Pancreas (tissue), 10 donors: Measurements from ENCODE around the gene NOS3. TPM values are rescaled to one million over a fixed set of nuclear protein-coding genes. Genes with fewer than 3 reads are reported as not detected.

Experiments
- ATAC-seq, 4 donors: fragments of 200-7000 bp; cut with Tn5 transposase; one replicate each; pipeline versions ENCODE4 v1.8.0 to v1.9.1; 2020; ENCODE audit warnings: mild to moderate bottlenecking in 4 of 4, moderate library complexity in 4 of 4
- DNase-seq, 6 donors: peaks; one replicate each; pipeline ENCODE4 v3.0.0-alpha.2; 2020
- FAIRE-seq: peaks from 2 replicates; lab custom pipeline; 2012; peaks lifted over from hg19 to GRCh38; lab: Jason Lieb, UNC
- H3K27ac ChIP-seq, 4 donors: fragments of 200-600 bp; sonication (generic); 1 replicate in 3 of 4; 2 replicates in 1 of 4; pipeline versions ENCODE4 v1.5.0 to v1.8.0; 2020
- H3K27me3 ChIP-seq, 4 donors: fragments of 200-600 bp; one replicate each; pipeline ENCODE4 v1.8.0; 2021
- H3K36me3 ChIP-seq, 3 donors: fragments of 200-600 bp; sonication (generic) in 1 of 3; one replicate each; pipeline versions ENCODE4 v1.5.0 to v1.8.0; 2020 to 2021
- H3K4me1 ChIP-seq, 3 donors: fragments of 200-600 bp; one replicate each; pipeline ENCODE4 v1.8.0; 2021
- H3K4me3 ChIP-seq, 4 donors: fragments of 200-600 bp; sonication (generic) in 2 of 4; one replicate each; pipeline versions ENCODE4 v1.5.0 to v1.8.0; 2020 to 2021
- H3K9me3 ChIP-seq, 4 donors: fragments of 200-600 bp; one replicate each; pipeline ENCODE4 v1.8.0; 2021
- CTCF ChIP-seq, 4 donors: fragments of 200-600 bp; sonication (generic) in 3 of 4; IDR thresholded peaks; one replicate each; pipeline versions ENCODE4 v1.5.0 to v1.8.0; 2021; ENCODE audit warnings: antibody characterized with exemption in 4 of 4
- WGBS, 2 donors: extraction: QIAGEN DNeasy Blood & Tissue Kit; methylation state at CpG; one replicate each; pipeline ENCODE4 v1.1.7; 2013; 5-methylcytosine and 5-hydroxymethylcytosine counted together
- intact Hi-C, 3 donors: fragments of 100-400 bp; cut with DNase I; formaldehyde crosslinking; loops; one replicate each; pipeline versions ENCODE4 v1.11.1 to v1.14.2; 2022
- polyA plus RNA-seq, 2 donors: library from polyadenylated mRNA; stranded (reverse); fragments of 200-250 nt; gene quantifications; one replicate each; pipeline ENCODE4 v1.2.3, GENCODE V29; 2013
- total RNA-seq, 6 donors: library from RNA; stranded (reverse); fragmentation: NEBNext Ultra II Directional in 4 of 6; extraction: Animal tissue kit (Norgen Biotek cat#: 25700) in 4 of 6; gene quantifications; one replicate each; pipeline versions ENCODE4 v1.2.1 to v1.2.4, GENCODE V29; 2021 to 2023
- donor health status: healthy with polysubstance abuse.
- donor health status: DM: no; HTN: no; CAD: no; lungs with moderate emphysema.
- donor health status: DM: no; HTN: no; CAD: no.
- donor health status: control.
- donor health status: control.
- donor health status: Bipolar disorder and iron deficiency.
- donor health status: DM: yes; HTN: yes; CAD: no.
- donor health status: DM: no; HTN: no; CAD: no.
- donor health status: DM: no; HTN: no; CAD: no.
- donor health status: DM: yes; HTN: yes; CAD: no.

NOS3 gene
- total and polyA plus RNA-seq, 8 donors, result 1.0 to 12.5 (median 3.5) TPM

GRCh38 chr7:151048911-151049463 lies 58.2 kb downstream of the NOS3 start:
- DNase-seq, result peak in 1 of 6 donors; percentile 68
- no peak for FAIRE-seq
- H3K4me1 ChIP-seq, result peaks cover 0 to 4% (median 0%) of the 10 kb centered on the region in 3 donors
- intact Hi-C loops, result no loop called here
- H3K9me3 ChIP-seq, result no peaks in the 10 kb centered on the region
- no peak for ATAC-seq
- no peaks in the 10 kb centered on the region for H3K36me3 ChIP-seq
- H3K27me3 ChIP-seq, result no peaks in the 10 kb centered on the region
- 84 to 86% methylated on average over 38 of the region's 38 CpGs for WGBS, 2 donors
- no peak for TF ChIP-seq CTCF (IDR thresholded peaks at IDR 0.05)
- H3K27ac ChIP-seq, result no peak overlapping the region
- no peak overlapping the region for H3K4me3 ChIP-seq

- FAIRE-seq (no peak), DNase-seq (peak in 5 of 6 donors; percentile 62 to 89 (median 73)), ATAC-seq (peak; percentile 73 to 91 (median 82))
- no peak for TF ChIP-seq CTCF (IDR thresholded peaks at IDR 0.05)
- H3K9me3 ChIP-seq, result no peaks in the 10 kb centered on the region
- no peaks in the 10 kb centered on the region for H3K27me3 ChIP-seq
- no peak overlapping the region for H3K4me3 ChIP-seq
- H3K36me3 ChIP-seq, result no peaks in the 10 kb centered on the region
- intact Hi-C loops, result no loop called here
- H3K4me1 ChIP-seq, result peaks cover 0 to 4% (median 0%) of the 10 kb centered on the region in 3 donors
- no peak overlapping the region for H3K27ac ChIP-seq
- 3 to 5% methylated on average over 43 to 50 of the region's 50 CpGs for WGBS, 2 donors
These were observed 60.3 kb downstream of the NOS3 start for GRCh38 chr7:151051108-151051507.

GRCh38 chr7:151053096-151053495 lies 62.3 kb downstream of the NOS3 start:
- no peak for DNase-seq
- Histone ChIP-seq H3K9me3 (no peaks in the 10 kb centered on the region), H3K27ac (no peak overlapping the region), H3K4me3 (no peak overlapping the region), H3K36me3 (no peaks in the 10 kb centered on the region), H3K4me1 (peaks cover 8 to 12% (median 10%) of the 10 kb centered on the region in 3 donors), H3K27me3 (no peaks in the 10 kb centered on the region)
- 82 to 95% methylated on average over 4 of the region's 4 CpGs for WGBS, 2 donors
- intact Hi-C loops, result no loop called here
- no peak for ATAC-seq
- TF ChIP-seq CTCF (IDR thresholded peaks at IDR 0.05), result no peak
- no peak for FAIRE-seq

- no peaks in the 10 kb centered on the region for H3K27me3 ChIP-seq
- H3K4me1 ChIP-seq, result peaks cover 8 to 16% (median 14%) of the 10 kb centered on the region in 3 donors
- intact Hi-C loops, result no loop called here
- no peaks in the 10 kb centered on the region for H3K36me3 ChIP-seq
- H3K9me3 ChIP-seq, result no peaks in the 10 kb centered on the region
- TF ChIP-seq CTCF (IDR thresholded peaks at IDR 0.05), result no peak
- H3K27ac ChIP-seq, result no peak overlapping the region
- ATAC-seq (no peak), DNase-seq (no peak), FAIRE-seq (no peak)
- no peak overlapping the region for H3K4me3 ChIP-seq
- WGBS, 2 donors, result 83 to 90% methylated on average over 8 of the region's 8 CpGs
These were observed 62.9 kb downstream of the NOS3 start for GRCh38 chr7:151053751-151054150.

GRCh38 chr7:151056283-151056665 lies 65.5 kb downstream of the NOS3 start:
- Histone ChIP-seq H3K9me3 (no peaks in the 10 kb centered on the region), H3K4me3 (no peak overlapping the region), H3K4me1 (peaks cover 15 to 17% (median 15%) of the 10 kb centered on the region in 3 donors), H3K36me3 (no peaks in the 10 kb centered on the region), H3K27ac (no peak overlapping the region), H3K27me3 (no peaks in the 10 kb centered on the region)
- TF ChIP-seq CTCF (IDR thresholded peaks at IDR 0.05), result no peak
- 82 to 87% methylated on average over 6 of the region's 6 CpGs for WGBS, 2 donors
- FAIRE-seq (no peak), ATAC-seq (no peak), DNase-seq (no peak)
- intact Hi-C loops, result no loop called here
